Measurements from ENCODE around the gene ANKRD30A. TPM values are rescaled to one million over a fixed set of nuclear protein-coding genes. Genes with fewer than 3 reads are reported as not detected.

Gene ANKRD30A
- total and polyA plus RNA-seq, 2 experiments from 2014 or later: not detected

GRCh38 chr10:37206132-37206531 is 80.7 kb downstream of the ANKRD30A start (continued):
- no peak for TF ChIP-seq ZNF462 (CRISPR knock-in tag; IDR thresholded peaks at IDR 0.05)
- no peak for TF ChIP-seq CREB1 (CRISPR knock-in tag; IDR thresholded peaks at IDR 0.05; ENCODE audit: low read depth)

- no peaks in the 10 kb centered on the region for H4K20me1 ChIP-seq (replicated peaks; ENCODE audit: insufficient read depth)
- H3K27me3 ChIP-seq (ENCODE audit: insufficient read depth): no peaks in the 10 kb centered on the region
- Mint-ChIP-seq H3K4me1 (no peaks in the 10 kb centered on the region), H3K4me3 (no peak overlapping the region), H3K36me3 (ENCODE audit: low read depth) (peaks cover 3% of the 10 kb centered on the region; the same call in 2 of the 3 replicates), H3K27ac (no peak overlapping the region), H3K9me3 (peaks cover 58% of the 10 kb centered on the region), H3K27me3 (ENCODE audit: insufficient read depth, low read depth, poor library complexity) (no peaks in the 10 kb centered on the region)
- no peak for DNase-seq (ENCODE audit: low spot score)
- H3K4me2 ChIP-seq: no peak overlapping the region
- no peaks in the 10 kb centered on the region for H3K4me1 ChIP-seq (ENCODE audit: insufficient read depth)
- peaks cover 2% of the 10 kb centered on the region for H3K36me3 ChIP-seq (ENCODE audit: insufficient read depth)
- ATAC-seq: no peak
- no peaks in the 10 kb centered on the region for H3F3A ChIP-seq (replicated peaks; ENCODE audit: low read depth)
- no peak overlapping the region for H2AFZ ChIP-seq
- H3K4me3 ChIP-seq: no peak overlapping the region
- no peaks in the 10 kb centered on the region for H3K9me2 ChIP-seq (ENCODE audit: insufficient read depth)
- H3K27ac ChIP-seq (ENCODE audit: low read depth): no peak overlapping the region
- no peaks in the 10 kb centered on the region for H3K79me2 ChIP-seq (replicated peaks; ENCODE audit: insufficient read depth)
- TF ChIP-seq CREB1 (CRISPR knock-in tag; IDR thresholded peaks at IDR 0.05; ENCODE audit: low read depth) (no peak), CTCF (conservative IDR thresholded peaks at IDR 0.05; ENCODE audit: low read depth in 2 of 2) (no peak), ZNF462 (CRISPR knock-in tag; IDR thresholded peaks at IDR 0.05) (no peak), POLR2AphosphoS5 (IDR thresholded peaks at IDR 0.05; ENCODE audit: low read depth) (no peak), STAT1 (IDR thresholded peaks at IDR 0.05; ENCODE audit: unreplicated experiment) (no peak)
Observed at GRCh38 chr10:37220866-37221265, 95.5 kb downstream of the ANKRD30A start.

Data from GM23338 (cell line).